ENCODE results near the gene LGALS1. TPM values are rescaled to one million over a fixed set of nuclear protein-coding genes. Genes with fewer than 3 reads are reported as not detected.

The LGALS1 gene
- total and polyA plus RNA-seq, 2 donors, result 482 to 554 TPM

DNA sequence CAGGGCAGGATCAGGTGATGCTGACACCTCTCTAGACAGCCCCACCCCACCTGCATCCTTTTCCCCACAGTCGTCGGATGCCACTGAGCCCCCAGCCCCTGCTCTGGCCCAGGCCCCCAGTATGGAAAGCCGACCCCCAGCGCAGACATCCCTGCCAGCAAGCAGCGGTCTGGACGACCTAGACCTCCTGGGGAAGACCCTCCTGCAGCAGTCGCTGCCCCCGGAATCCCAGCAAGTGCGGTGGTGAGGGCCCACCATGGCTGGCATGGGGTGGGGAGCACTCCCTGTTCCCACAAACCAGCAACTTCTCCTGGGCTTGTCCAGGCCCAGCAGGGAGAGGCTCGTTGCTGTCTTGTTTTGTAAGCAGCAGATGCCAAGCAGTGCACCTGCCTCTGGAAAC, 45.5 kb upstream of the LGALS1 start:
- 98% methylated on average over 10 of the region's 10 CpGs for WGBS
- Histone ChIP-seq H3K4me3 (ENCODE audit: low read length in 2 of 2) (no peak overlapping the region), H3K4me1 (ENCODE audit: control insufficient read depth in 2 of 2, insufficient read depth in 2 of 2, low read length in 2 of 2) (peaks cover 50 to 76% of the 10 kb centered on the region in 2 donors), H3K27me3 (ENCODE audit: control insufficient read depth in 2 of 2, insufficient read depth in 1 of 2, low read length in 1 of 2) (no peaks in the 10 kb centered on the region), H3K9me3 (ENCODE audit: control insufficient read depth in 2 of 2, insufficient read depth in 1 of 2, low read length in 1 of 2) (peaks cover 0 to 6% of the 10 kb centered on the region in 2 donors), H3K36me3 (ENCODE audit: control insufficient read depth in 2 of 2, insufficient read depth in 2 of 2, low read length in 1 of 2) (peaks cover 39 to 71% of the 10 kb centered on the region in 2 donors), H3K27ac (ENCODE audit: low read depth in 1 of 2, low read length in 1 of 2) (no peak overlapping the region)
- no peak for DNase-seq (ENCODE audit: low read depth in 6 of 9, low spot score in 9 of 9)

DNA sequence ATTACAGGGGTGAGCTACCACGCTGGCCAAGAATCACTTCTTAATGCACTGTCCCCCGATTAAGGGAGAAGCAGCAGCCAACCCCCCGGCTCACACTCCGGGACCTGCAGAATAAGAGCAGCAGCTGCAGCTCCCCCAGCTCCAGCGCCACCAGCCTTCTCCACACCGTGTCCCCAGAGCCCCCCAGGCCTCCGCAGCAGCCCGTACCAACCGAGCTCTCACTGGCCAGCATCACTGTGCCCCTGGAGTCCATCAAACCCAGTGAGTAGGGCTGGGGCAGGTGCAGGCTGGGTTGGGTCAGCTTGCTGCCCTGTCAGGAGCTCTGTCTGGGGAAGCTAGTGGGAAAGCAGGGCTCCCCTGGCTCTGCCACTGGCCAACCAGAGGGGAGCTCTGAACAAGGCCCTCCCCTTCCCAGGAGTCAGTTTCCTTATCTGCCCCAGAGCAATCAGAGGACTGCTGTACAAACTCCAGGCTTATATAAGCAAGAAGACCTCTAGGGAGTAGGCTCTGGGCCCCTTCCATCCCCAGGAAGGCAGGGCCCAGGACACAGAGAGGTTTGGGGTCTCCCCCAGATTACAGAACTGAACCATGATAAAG, 44.5 kb upstream of the LGALS1 start:
- Histone ChIP-seq H3K4me1 (ENCODE audit: control insufficient read depth in 2 of 2, insufficient read depth in 2 of 2, low read length in 2 of 2) (peaks cover 43 to 76% of the 10 kb centered on the region in 2 donors), H3K9me3 (ENCODE audit: control insufficient read depth in 2 of 2, insufficient read depth in 1 of 2, low read length in 1 of 2) (peaks cover 0 to 6% of the 10 kb centered on the region in 2 donors), H3K36me3 (ENCODE audit: control insufficient read depth in 2 of 2, insufficient read depth in 2 of 2, low read length in 1 of 2) (peaks cover 31 to 64% of the 10 kb centered on the region in 2 donors), H3K4me3 (ENCODE audit: low read length in 2 of 2) (no peak overlapping the region), H3K27me3 (ENCODE audit: control insufficient read depth in 2 of 2, insufficient read depth in 1 of 2, low read length in 1 of 2) (no peaks in the 10 kb centered on the region), H3K27ac (ENCODE audit: low read depth in 1 of 2, low read length in 1 of 2) (peak overlapping the region in 1 of 2 donors; percentile 51)
- WGBS, result 98% methylated on average over 9 of the region's 9 CpGs
- DNase-seq (ENCODE audit: low read depth in 6 of 9, low spot score in 9 of 9), result no peak

DNA sequence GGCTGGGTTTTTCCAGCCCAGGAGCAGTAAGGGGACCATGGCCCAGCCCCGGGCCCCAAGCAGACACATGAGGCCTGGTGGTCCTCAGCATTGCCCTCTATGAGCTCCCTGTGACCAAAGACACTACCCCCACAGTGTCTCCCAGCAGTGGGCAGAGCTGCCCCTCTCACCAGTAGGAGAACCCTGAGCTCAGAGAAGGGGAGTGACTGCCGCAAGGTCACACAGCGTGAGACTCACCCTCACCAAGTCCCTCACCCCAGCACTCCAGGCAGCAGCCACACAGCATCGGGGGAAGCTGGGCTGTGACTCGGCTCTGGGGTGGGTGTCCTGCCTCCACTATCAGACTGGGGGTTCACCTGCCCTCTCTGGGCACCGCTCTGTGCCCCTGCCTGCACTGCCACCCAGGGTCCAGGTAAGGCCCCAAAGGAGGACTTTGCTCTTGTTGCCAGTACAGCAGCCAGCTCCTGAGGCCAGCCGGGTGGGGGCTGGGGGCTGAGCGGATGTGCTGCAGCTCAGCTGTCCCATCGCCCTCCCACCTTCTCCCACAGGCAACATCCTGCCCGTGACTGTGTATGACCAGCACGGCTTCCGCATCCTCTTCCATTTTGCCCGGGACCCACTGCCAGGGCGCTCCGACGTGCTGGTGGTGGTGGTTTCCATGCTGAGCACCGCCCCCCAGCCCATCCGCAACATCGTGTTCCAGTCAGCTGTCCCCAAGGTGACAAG, 43.8 kb upstream of the LGALS1 start:
- Histone ChIP-seq H3K4me3 (ENCODE audit: low read length in 2 of 2) (no peak overlapping the region), H3K4me1 (ENCODE audit: control insufficient read depth in 2 of 2, insufficient read depth in 2 of 2, low read length in 2 of 2) (peaks cover 41 to 76% of the 10 kb centered on the region in 2 donors), H3K27ac (ENCODE audit: low read depth in 1 of 2, low read length in 1 of 2) (peak overlapping the region in 1 of 2 donors; percentile 51), H3K9me3 (ENCODE audit: control insufficient read depth in 2 of 2, insufficient read depth in 1 of 2, low read length in 1 of 2) (peaks cover 0 to 6% of the 10 kb centered on the region in 2 donors), H3K36me3 (ENCODE audit: control insufficient read depth in 2 of 2, insufficient read depth in 2 of 2, low read length in 1 of 2) (peaks cover 31 to 57% of the 10 kb centered on the region in 2 donors), H3K27me3 (ENCODE audit: control insufficient read depth in 2 of 2, insufficient read depth in 1 of 2, low read length in 1 of 2) (no peaks in the 10 kb centered on the region)
- 97% methylated on average over 19 of the region's 19 CpGs for WGBS
- no peak for DNase-seq (ENCODE audit: low read depth in 6 of 9, low spot score in 9 of 9)

DNA sequence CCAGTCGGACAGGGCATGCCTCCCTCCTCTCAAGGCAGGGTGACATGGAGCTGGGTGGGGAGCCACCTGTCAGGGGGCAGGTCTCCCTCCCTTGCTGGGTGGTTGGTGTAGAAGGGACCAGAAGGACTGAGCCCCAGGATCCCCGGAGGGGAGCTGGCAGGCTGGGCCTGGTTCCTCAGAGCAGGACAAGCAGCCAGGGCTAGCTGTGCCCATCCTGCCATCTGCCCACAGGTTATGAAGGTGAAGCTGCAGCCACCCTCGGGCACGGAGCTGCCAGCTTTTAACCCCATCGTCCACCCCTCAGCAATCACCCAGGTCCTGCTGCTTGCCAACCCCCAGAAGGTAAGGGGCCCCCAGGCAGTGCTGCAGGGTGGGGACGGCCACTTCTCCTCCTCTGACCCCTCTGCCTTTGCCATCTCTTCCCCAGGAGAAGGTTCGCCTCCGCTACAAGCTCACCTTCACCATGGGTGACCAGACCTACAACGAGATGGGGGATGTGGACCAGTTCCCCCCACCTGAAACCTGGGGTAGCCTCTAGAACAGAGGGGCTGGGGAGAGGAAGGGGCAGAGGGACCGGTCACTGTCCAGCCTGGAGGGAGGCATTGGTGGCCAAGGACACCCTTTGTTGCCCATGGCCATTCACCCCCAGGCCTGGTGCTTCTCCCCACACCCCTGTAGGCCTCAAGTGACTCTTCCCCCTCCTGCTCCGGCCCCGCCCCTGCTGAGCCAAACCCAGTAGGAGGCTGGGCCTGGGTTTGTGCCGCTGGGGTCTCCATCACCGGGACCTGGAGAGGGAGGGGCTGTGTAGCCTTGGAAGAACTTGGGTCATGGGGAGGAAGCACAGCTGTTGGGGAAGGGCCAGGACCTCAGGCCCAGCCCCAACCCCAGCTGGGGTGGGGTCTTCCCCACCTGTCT, 43.0 kb upstream of the LGALS1 start:
- Histone ChIP-seq H3K27me3 (ENCODE audit: control insufficient read depth in 2 of 2, insufficient read depth in 1 of 2, low read length in 1 of 2) (no peaks in the 10 kb centered on the region), H3K4me1 (ENCODE audit: control insufficient read depth in 2 of 2, insufficient read depth in 2 of 2, low read length in 2 of 2) (peaks cover 35 to 76% of the 10 kb centered on the region in 2 donors), H3K9me3 (ENCODE audit: control insufficient read depth in 2 of 2, insufficient read depth in 1 of 2, low read length in 1 of 2) (peaks cover 0 to 6% of the 10 kb centered on the region in 2 donors), H3K27ac (ENCODE audit: low read depth in 1 of 2, low read length in 1 of 2) (peak overlapping the region; percentile 87 to 89), H3K36me3 (ENCODE audit: control insufficient read depth in 2 of 2, insufficient read depth in 2 of 2, low read length in 1 of 2) (peaks cover 31 to 52% of the 10 kb centered on the region in 2 donors), H3K4me3 (ENCODE audit: low read length in 2 of 2) (no peak overlapping the region)
- 82% methylated on average over 14 of the region's 14 CpGs for WGBS
- DNase-seq (ENCODE audit: low read depth in 6 of 9, low spot score in 9 of 9), result no peak

- Histone ChIP-seq H3K27ac (ENCODE audit: low read depth in 1 of 2, low read length in 1 of 2) (peak overlapping the region; percentile 87 to 89), H3K4me1 (ENCODE audit: control insufficient read depth in 2 of 2, insufficient read depth in 2 of 2, low read length in 2 of 2) (peaks cover 28 to 76% of the 10 kb centered on the region in 2 donors), H3K27me3 (ENCODE audit: control insufficient read depth in 2 of 2, insufficient read depth in 1 of 2, low read length in 1 of 2) (no peaks in the 10 kb centered on the region), H3K36me3 (ENCODE audit: control insufficient read depth in 2 of 2, insufficient read depth in 2 of 2, low read length in 1 of 2) (peaks cover 31 to 51% of the 10 kb centered on the region in 2 donors), H3K4me3 (ENCODE audit: low read length in 2 of 2) (no peak overlapping the region), H3K9me3 (ENCODE audit: control insufficient read depth in 2 of 2, insufficient read depth in 1 of 2, low read length in 1 of 2) (peaks cover 0 to 6% of the 10 kb centered on the region in 2 donors)
- WGBS, result 20% methylated on average over 11 of the region's 11 CpGs
- DNase-seq (ENCODE audit: low read depth in 6 of 9, low spot score in 9 of 9), result no peak
Measured at GRCh38 chr22:37633089-37633624, 42.3 kb upstream of the LGALS1 start.

DNA sequence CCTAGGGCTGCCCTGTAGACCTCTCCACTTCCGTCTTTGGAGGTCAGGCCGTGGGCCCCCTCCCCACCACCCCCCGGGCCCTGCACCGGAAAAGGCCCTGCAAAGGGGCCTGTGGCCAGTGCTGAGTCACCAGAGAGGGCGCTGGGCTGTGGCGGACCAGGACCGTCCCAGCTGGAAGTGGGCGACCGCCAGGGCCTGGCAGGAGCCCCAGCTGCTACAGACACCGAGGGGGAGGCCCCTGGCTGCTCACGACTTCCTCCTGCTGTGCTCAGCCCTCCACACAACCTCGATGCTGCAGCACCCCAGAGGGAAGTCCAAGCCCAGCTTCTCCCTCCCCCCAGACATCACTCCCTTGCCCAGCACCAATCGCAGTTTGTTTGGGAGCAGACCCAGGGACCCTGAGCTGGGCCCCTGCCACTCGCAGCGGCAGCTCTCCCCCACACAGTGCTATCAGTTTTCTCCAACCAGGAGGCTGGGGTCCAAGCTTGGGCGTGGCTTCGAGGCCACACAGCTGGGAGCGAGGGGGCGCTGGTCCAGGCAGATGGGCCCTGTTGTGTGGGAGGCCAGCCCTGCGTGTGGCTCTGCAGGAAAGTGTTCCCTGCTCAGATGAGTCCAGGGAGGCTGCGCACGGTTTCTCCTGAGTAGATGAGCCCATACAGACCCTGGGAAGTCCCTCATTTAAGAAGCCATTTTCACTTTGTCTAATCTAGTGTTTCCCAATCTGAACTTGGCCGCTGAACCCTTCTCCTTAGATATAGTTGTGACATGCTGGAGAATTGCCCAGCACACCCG, 41.6 kb upstream of the LGALS1 start:
- H3K4me3 ChIP-seq (ENCODE audit: low read length in 2 of 2), result no peak overlapping the region
- H3K36me3 ChIP-seq (ENCODE audit: control insufficient read depth in 2 of 2, insufficient read depth in 2 of 2, low read length in 1 of 2), result peaks cover 31 to 44% of the 10 kb centered on the region in 2 donors
- peaks cover 0 to 6% of the 10 kb centered on the region in 2 donors for H3K9me3 ChIP-seq (ENCODE audit: control insufficient read depth in 2 of 2, insufficient read depth in 1 of 2, low read length in 1 of 2)
- no peaks in the 10 kb centered on the region for H3K27me3 ChIP-seq (ENCODE audit: control insufficient read depth in 2 of 2, insufficient read depth in 1 of 2, low read length in 1 of 2)
- peaks cover 30 to 76% of the 10 kb centered on the region in 2 donors for H3K4me1 ChIP-seq (ENCODE audit: control insufficient read depth in 2 of 2, insufficient read depth in 2 of 2, low read length in 2 of 2)
- WGBS, result 13% methylated on average over 24 of the region's 24 CpGs
- H3K27ac ChIP-seq (ENCODE audit: low read depth in 1 of 2, low read length in 1 of 2), result peak overlapping the region; percentile 87 to 89
- DNase-seq (ENCODE audit: low read depth in 6 of 9, low spot score in 9 of 9), result peak in 5 of 9 donors; percentile 57 to 79 (median 58)

GRCh38 chr22:37634417-37634924, 41.0 kb upstream of the LGALS1 start:
- Histone ChIP-seq H3K36me3 (ENCODE audit: control insufficient read depth in 2 of 2, insufficient read depth in 2 of 2, low read length in 1 of 2) (peaks cover 25 to 38% of the 10 kb centered on the region in 2 donors), H3K4me3 (ENCODE audit: low read length in 2 of 2) (no peak overlapping the region), H3K27me3 (ENCODE audit: control insufficient read depth in 2 of 2, insufficient read depth in 1 of 2, low read length in 1 of 2) (peaks cover 0 to 2% of the 10 kb centered on the region in 2 donors), H3K9me3 (ENCODE audit: control insufficient read depth in 2 of 2, insufficient read depth in 1 of 2, low read length in 1 of 2) (peaks cover 0 to 6% of the 10 kb centered on the region in 2 donors), H3K4me1 (ENCODE audit: control insufficient read depth in 2 of 2, insufficient read depth in 2 of 2, low read length in 2 of 2) (peaks cover 32 to 77% of the 10 kb centered on the region in 2 donors), H3K27ac (ENCODE audit: low read depth in 1 of 2, low read length in 1 of 2) (peak overlapping the region; percentile 87 to 89)
- no peak for DNase-seq (ENCODE audit: low read depth in 6 of 9, low spot score in 9 of 9)
- 70% methylated on average over 8 of the region's 8 CpGs for WGBS

DNA sequence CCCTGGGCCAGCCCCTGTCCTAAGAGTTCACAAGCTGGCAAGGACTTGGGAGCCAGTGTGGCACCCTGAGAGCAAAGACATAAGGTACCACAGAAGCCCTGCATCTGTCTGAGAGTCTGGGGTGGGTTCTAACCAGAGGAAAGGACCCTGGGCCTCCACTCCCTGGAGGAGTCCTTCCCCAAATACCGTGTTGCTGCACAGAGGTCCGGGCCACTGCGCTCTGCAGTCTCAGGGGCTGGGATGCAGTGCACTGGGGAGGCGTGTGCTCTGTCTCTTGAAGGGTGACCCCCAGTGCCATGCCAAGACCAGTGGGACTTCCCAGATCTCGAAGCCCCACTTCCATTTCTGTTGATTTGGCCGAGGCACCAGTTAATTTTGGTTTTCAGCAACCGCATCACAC, 40.3 kb upstream of the LGALS1 start:
- Histone ChIP-seq H3K36me3 (ENCODE audit: control insufficient read depth in 2 of 2, insufficient read depth in 2 of 2, low read length in 1 of 2) (peaks cover 18 to 31% of the 10 kb centered on the region in 2 donors), H3K9me3 (ENCODE audit: control insufficient read depth in 2 of 2, insufficient read depth in 1 of 2, low read length in 1 of 2) (peaks cover 0 to 6% of the 10 kb centered on the region in 2 donors), H3K27me3 (ENCODE audit: control insufficient read depth in 2 of 2, insufficient read depth in 1 of 2, low read length in 1 of 2) (peaks cover 0 to 2% of the 10 kb centered on the region in 2 donors), H3K4me3 (ENCODE audit: low read length in 2 of 2) (no peak overlapping the region), H3K27ac (ENCODE audit: low read depth in 1 of 2, low read length in 1 of 2) (peak overlapping the region in 1 of 2 donors; percentile 89), H3K4me1 (ENCODE audit: control insufficient read depth in 2 of 2, insufficient read depth in 2 of 2, low read length in 2 of 2) (peaks cover 31 to 82% of the 10 kb centered on the region in 2 donors)
- 97% methylated on average over 7 of the region's 7 CpGs for WGBS
- DNase-seq (ENCODE audit: low read depth in 6 of 9, low spot score in 9 of 9), result no peak

All from thymus (tissue), 11 donors.